Stimulated activated CD8-positive, alpha-beta memory T cell treated with anti-CD3 and anti-CD28 coated beads, Interleukin-7, amount 100 ng/mL, for 48 hours (primary cell): Measurements from ENCODE around the gene PDLIM5.
"Not testable (repeated sequence)": the region's sequence is repeated elsewhere in the genome, so short reads cannot be mapped to it uniquely, and the experiment has no call there.

Experiments
- DNase-seq, 2 donors: peaks; one replicate each; pipeline ENCODE4 v3.0.0-alpha.2; 2020; ENCODE audit warnings: low read depth in 1 of 2; ENCODE audit errors: extremely low read depth in 1 of 2

Gene PDLIM5

DNA sequence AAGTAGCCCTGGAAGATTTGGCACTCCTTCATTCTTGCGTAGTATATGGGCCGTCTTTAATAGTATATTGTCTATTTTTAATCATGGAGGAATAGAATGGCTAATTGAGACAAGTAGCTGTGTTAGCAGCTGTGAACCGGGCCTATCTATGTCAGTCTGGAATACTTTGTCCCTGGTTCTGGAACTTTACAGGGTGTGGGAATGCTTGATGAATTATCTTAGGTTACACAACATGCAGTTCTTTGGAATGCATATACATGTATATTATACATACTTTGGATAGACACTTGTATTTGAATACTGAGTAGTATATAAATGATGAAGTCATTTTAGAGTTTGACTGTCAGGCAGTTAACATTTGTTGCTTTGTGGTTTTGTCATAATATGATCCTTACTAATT, 37.4 kb downstream of the PDLIM5 start:
- no peak for DNase-seq

DNA sequence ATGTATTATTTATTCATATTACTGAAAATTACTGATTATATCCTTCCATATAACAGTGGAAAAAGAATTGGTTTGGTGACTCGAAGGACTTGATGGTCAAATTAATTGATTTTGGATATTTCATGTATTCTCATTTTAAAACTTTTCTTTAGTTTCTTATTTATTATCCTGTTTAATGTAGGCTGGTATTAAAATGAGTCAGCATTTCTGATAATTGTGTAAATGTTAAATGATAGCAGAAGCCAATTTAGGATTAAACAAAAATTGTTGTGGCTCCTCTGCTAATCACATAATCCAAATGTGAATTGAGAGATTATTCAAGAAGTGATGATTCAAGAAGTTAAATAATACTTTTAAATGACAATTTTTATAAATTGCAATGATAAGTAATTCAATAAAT, 38.7 kb downstream of the PDLIM5 start:
- DNase-seq = no peak

DNA sequence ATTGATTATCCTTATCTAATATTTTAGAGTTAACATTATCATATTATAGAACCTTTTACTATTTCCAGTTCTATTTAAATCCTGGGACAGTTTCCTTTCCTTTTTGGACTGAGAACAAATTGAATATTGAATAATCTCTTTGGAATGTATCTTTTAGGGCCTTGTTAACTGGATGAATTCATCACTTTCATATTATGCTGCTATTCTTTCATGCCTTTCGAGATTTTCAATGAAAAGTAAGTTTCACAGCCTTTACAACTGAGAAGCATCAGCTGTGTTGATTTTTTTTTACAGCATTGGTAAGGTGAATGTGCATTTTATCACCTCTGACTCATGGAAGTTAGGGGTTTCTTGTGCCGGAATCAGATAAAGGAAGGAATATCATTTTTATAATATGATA, 39.6 kb downstream of the PDLIM5 start:
- no peak for DNase-seq

GRCh38 chr4:94495408-94495807, 43.7 kb downstream of the PDLIM5 start:
- DNase-seq = no peak

DNA sequence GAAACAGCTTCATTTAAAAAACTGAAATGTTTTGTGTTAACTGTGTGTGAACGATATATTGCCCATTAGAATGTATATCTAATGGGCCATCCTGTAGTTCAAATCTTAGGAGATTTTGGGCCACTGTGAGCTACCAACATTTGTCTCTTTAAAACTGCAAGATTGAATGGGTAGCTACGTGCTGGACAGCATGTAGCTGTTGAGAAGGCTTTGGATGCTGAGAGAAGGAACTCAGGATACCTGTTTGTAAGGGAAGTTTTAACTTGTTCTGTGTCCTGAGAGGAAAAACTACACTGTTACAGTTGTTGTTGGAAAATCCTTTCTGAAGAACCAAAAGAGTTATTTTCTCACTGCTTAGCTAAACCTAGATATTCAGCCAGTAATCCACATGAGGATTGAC, 45.9 kb downstream of the PDLIM5 start:
- DNase-seq = no peak

DNA sequence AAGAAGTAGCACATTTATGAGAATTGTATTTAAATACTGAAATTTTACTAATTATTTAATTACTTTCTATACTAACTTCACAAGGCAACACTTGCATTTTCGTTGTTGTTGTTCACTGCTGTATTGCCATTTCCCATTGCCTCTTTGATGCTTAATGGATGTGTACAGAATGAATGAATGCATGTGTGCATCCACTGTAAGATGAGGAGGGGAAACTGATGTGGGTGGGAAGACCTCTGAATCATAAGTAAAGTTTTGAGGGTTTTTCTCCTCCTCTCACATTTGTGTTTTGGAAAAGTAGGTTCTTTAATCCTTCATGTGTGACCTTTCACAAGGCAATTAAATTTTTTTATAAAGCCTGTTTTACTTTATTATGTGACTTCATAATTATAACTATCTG, 46.8 kb downstream of the PDLIM5 start:
- DNase-seq = no peak

- DNase-seq = no peak
These were observed 48.9 kb downstream of the PDLIM5 start for GRCh38 chr4:94500685-94501084.

DNA sequence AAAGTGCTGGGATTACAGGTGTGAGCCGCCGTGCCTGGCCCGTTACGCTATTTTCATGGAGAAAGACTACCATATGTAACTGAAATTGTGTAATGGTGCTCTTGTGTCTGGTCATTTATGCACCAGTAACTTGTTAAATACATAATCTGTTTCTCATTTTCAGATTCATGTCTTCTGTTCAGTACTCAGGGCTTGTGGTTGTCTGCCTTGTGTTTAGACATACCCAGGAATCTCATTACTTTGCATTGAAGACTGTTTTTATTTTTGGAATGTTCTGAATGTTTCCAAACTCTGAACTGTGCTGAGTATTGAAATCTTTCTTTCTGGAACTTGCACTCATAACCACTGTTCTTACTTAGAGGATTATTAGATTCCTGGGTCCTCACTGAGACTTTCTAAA, 52.8 kb downstream of the PDLIM5 start:
- no peak for DNase-seq

- no peak for DNase-seq
These were observed 55.1 kb downstream of the PDLIM5 start for GRCh38 chr4:94506822-94507221.

DNA sequence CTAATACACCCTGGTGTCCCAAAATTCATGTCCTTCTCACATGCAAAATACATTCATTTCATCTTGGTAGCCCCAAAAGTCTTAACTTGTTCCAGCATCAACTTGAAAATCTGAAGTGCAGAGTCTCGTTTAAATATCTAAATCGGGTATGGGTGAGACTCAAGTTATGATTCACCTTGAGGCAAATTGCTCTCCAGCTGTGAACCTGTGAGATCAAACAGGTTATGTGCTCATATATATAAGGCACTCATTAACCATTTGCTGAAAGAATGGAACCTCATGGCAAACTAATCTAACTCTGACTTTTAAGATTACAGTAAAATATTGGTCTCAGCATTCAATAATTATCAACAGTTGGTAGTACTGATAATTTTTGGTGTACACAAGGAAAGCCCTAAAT, 55.5 kb downstream of the PDLIM5 start:
- no peak for DNase-seq

GRCh38 chr4:94507708-94508107, 56.0 kb downstream of the PDLIM5 start:
- DNase-seq = no peak

DNA sequence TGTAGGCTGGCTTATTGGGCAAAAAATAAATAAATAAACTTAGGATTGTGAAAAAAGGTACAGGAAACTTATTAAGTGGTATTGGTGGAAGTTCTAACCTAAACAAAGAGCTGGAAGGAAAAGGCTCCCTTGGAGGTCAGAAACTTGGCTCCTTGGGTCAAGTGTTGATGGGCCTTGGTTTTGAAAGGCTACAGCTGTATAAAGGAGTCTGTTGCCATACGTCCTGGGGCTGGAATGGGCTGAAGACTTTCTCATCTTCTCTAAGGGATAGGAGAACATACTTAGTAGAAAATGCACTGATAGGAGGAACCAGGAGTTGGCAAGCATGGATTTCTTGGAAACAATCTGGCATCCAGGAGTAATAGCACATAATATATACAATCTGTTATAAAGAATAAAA, 56.6 kb downstream of the PDLIM5 start:
- no peak for DNase-seq

DNA sequence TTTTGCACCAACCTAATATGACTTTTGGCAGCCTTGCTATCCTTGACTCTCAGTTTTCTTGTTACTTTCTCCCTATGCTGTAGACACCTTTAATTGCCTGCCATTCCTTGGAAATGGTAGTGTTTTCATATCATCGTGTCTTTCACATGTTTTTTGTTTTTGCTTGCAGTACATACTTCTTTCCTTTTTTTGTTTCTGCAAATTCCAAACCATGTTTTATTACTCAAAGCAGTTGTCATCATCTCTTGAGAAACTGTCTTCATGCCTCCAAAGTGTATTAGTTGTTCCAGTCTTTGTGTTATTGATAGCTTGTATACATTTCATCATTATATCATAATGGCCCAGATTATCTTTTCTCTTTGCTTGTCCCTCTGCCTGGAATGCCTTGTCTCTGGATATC, 57.1 kb downstream of the PDLIM5 start:
- DNase-seq = no peak

DNA sequence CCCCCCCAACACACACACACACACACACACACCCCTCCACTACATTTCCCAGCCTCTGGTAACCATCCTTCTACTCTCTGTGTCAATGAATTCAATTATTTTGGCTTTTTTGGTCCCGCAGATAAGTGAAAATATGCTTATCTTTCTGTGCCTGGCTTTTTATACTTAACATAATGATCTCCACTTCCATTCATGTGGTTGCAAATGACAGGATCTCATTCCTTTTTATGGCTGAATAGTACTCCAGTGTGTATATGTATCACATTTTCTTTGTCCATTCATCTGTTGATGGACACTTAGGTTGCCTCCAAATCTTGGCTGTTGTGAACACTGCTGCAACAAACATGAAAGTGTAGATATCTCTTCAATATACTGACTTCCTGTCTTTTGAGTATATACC, 59.8 kb downstream of the PDLIM5 start:
- DNase-seq = no peak

GRCh38 chr4:94513532-94513931, 61.8 kb downstream of the PDLIM5 start:
- not testable (repeated sequence) for DNase-seq

DNA sequence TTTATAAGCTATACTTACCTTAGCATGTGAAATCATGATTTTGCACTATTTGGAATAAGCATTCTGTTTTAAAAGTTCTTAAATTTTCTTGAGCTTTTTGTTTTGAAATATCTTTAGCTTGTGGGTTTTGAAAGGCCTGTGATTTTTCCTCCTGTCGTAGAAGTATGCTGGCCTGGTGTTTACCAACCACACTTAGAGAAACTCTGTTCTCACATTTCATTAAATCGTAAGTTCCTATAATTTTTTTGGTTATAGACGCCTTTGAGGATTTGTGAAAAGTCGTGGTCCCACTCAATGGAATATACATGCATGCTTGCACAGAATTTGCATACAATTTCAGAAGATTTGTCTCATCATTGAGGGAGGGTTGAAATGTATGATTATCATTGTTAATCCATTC, 63.6 kb downstream of the PDLIM5 start:
- no peak for DNase-seq

DNA sequence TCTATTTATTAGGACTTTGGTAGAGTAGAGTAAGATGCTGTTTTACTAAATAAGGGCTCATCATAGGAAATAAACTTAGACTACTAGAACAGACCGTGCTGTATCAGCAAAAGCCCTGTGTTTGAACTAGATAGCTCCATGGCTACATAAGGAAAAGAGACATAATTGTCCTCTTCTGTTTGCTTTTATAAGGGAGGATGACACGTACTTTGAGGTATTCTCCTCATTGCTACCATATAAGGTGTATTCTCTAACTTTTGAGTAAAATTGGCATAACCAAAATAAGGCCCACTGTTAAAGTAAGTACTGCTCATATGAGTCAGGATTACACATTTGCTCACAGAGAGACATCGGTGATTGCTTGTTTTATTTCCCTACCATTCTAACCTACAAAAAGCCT, 64.3 kb downstream of the PDLIM5 start:
- DNase-seq = no peak

DNA sequence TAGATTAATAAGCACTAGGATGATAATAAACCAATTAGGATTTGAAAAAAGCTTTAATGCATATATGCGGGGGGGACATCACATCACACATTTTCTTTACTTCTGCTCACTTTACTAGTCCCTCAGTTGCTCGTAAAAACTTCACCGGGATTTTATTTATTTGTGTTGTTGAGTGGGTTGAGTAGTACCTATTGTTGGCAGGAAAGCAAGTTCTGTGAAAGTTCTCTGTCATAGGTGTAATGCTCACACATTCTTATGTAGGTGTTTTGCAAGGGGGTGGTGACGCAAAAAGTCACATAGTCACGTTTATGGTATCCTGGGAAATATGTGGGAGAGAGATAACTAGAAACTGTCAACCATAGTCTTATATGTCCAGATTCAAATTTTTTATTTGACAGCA, 65.3 kb downstream of the PDLIM5 start:
- no peak for DNase-seq

DNA sequence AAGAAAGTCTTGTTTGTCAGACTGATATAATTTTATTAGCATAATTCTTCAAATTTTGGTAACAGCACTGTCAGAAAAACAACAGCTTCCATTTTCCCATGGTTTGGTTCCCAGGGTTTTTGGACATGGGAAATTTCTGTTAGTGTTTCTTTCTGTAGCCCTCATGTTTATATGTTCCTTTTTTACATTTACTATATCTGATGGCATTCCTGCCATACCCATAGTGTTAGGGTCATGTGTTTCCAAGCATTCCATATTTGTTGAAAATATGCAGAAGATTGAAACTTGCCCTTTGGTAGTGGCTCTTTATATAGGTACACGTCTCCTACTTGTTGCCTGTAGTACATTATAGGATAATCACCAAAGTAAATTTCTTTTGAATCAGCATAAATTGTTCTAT, 65.8 kb downstream of the PDLIM5 start:
- DNase-seq = no peak

DNA sequence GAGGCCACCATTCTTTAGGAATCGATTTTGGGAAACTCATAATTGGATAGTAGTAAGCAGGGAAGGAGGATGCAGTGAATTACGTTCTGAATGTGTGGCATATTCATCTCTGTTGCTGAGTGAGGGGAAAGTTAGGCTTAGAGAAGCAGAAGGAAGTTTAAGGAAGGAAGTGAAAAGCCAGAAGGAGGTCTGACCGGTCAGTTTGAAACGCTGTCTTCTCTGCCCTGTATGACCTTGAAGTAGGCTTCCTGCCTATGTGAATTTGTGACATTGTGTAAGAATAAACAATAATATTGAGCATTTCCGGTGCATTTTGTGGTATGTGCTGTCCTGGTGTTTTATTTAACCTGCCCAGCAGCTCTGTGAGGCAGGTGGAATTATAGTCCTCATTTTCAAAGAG, 67.3 kb downstream of the PDLIM5 start:
- no peak for DNase-seq

GRCh38 chr4:94519925-94520789, 68.4 kb downstream of the PDLIM5 start:
- DNase-seq = no peak

GRCh38 chr4:94523033-94523580, 71.4 kb downstream of the PDLIM5 start:
- DNase-seq = no peak

GRCh38 chr4:94523617-94524016, 71.9 kb downstream of the PDLIM5 start:
- no peak for DNase-seq
